SK-N-SH (cell line): ENCODE measurements around the gene KMT5B.

Experiments used
- ELF1 ChIP-seq: IDR thresholded peaks from 2 replicates; pipeline ENCODE4 v1.4.0; 2012
- EP300 ChIP-seq, 2 experiments: IDR thresholded peaks; 2 replicates each; pipeline versions ENCODE4 v1.4.0 to v1.6.1; 2012; ENCODE audit warnings: borderline replicate concordance in 1 of 2, low read depth in 1 of 2, low read length in 1 of 2
- EZH2phosphoT487 ChIP-seq: fragments of 200-600 bp; sonication (generic); IDR thresholded peaks from 2 replicates; pipeline ENCODE4 v1.6.1; 2017; ENCODE audit warnings: low read depth, mixed run types, mild to moderate bottlenecking, antibody characterized with exemption, moderate library complexity, borderline replicate concordance
- GABPA ChIP-seq: IDR thresholded peaks from 2 replicates; pipeline ENCODE4 v1.4.0; 2012; ENCODE audit warnings: low read depth, mild to moderate bottlenecking
- MAX ChIP-seq: IDR thresholded peaks from 2 replicates; pipeline ENCODE4 v1.4.0; 2012; ENCODE audit warnings: low read depth
- NRF1 ChIP-seq: IDR thresholded peaks from 2 replicates; pipeline ENCODE4 v1.6.1; 2012; ENCODE audit warnings: low read depth, mild to moderate bottlenecking, low read length
- POLR2AphosphoS5 ChIP-seq: IDR thresholded peaks from 2 replicates; pipeline ENCODE4 v1.6.1; 2012; ENCODE audit warnings: low read depth, low read length
- USF2 ChIP-seq: fragments of 150-350 bp; IDR thresholded peaks from 2 replicates; pipeline ENCODE4 v1.6.1; 2017; ENCODE audit warnings: antibody characterized with exemption, low read length, low read depth, borderline replicate concordance
- TF ChIP-seq, protein P1 (sequence below): fragments of 200-600 bp; sonication (generic); IDR thresholded peaks from 2 replicates; pipeline ENCODE4 v1.6.1; 2017; ENCODE audit warnings: antibody characterized with exemption, mild to moderate bottlenecking, moderate library complexity
- TF ChIP-seq, protein P2 (sequence below): IDR thresholded peaks from 2 replicates; pipeline ENCODE4 v1.6.1; 2012; ENCODE audit warnings: mild to moderate bottlenecking, low read depth, low read length, moderate library complexity

DNA sequence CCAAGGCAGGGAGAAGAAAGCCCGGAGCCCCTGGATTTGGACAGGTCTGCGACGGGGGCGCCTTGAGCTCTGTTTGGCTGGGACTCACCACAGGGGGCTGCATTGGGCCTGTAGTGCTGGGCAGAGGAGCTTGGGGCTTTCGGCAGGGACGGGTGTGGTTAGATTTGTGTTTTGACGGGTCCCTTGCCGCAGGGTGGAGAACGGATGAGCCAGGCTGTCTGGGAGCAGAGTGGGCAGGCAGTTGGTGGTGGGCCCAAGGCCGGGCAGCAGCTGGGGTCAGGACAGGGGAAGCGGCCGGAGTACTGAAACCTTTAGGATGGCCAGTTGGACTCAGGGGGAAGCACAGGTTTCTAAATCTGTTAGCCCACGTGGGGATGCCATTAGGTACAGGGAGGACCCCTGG is 45.3 kb upstream of the KMT5B start:
- TF ChIP-seq, protein P1, sequence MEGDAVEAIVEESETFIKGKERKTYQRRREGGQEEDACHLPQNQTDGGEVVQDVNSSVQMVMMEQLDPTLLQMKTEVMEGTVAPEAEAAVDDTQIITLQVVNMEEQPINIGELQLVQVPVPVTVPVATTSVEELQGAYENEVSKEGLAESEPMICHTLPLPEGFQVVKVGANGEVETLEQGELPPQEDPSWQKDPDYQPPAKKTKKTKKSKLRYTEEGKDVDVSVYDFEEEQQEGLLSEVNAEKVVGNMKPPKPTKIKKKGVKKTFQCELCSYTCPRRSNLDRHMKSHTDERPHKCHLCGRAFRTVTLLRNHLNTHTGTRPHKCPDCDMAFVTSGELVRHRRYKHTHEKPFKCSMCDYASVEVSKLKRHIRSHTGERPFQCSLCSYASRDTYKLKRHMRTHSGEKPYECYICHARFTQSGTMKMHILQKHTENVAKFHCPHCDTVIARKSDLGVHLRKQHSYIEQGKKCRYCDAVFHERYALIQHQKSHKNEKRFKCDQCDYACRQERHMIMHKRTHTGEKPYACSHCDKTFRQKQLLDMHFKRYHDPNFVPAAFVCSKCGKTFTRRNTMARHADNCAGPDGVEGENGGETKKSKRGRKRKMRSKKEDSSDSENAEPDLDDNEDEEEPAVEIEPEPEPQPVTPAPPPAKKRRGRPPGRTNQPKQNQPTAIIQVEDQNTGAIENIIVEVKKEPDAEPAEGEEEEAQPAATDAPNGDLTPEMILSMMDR: no peak
- TF ChIP-seq NRF1: no peak
- TF ChIP-seq POLR2AphosphoS5: no peak
- no peak for TF ChIP-seq GABPA
- TF ChIP-seq EP300 (IDR thresholded peaks at IDR 0.05; ENCODE audit: borderline replicate concordance in 1 of 2, low read depth in 1 of 2, low read length in 1 of 2): no peak
- TF ChIP-seq MAX: no peak
- no peak for TF ChIP-seq USF2
- TF ChIP-seq, protein P2, sequence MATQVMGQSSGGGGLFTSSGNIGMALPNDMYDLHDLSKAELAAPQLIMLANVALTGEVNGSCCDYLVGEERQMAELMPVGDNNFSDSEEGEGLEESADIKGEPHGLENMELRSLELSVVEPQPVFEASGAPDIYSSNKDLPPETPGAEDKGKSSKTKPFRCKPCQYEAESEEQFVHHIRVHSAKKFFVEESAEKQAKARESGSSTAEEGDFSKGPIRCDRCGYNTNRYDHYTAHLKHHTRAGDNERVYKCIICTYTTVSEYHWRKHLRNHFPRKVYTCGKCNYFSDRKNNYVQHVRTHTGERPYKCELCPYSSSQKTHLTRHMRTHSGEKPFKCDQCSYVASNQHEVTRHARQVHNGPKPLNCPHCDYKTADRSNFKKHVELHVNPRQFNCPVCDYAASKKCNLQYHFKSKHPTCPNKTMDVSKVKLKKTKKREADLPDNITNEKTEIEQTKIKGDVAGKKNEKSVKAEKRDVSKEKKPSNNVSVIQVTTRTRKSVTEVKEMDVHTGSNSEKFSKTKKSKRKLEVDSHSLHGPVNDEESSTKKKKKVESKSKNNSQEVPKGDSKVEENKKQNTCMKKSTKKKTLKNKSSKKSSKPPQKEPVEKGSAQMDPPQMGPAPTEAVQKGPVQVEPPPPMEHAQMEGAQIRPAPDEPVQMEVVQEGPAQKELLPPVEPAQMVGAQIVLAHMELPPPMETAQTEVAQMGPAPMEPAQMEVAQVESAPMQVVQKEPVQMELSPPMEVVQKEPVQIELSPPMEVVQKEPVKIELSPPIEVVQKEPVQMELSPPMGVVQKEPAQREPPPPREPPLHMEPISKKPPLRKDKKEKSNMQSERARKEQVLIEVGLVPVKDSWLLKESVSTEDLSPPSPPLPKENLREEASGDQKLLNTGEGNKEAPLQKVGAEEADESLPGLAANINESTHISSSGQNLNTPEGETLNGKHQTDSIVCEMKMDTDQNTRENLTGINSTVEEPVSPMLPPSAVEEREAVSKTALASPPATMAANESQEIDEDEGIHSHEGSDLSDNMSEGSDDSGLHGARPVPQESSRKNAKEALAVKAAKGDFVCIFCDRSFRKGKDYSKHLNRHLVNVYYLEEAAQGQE: no peak
- TF ChIP-seq EZH2phosphoT487: no peak
- no peak for TF ChIP-seq ELF1
